H54 (cell line): Measurements from ENCODE around the gene CACNA2D3.
A peak's percentile ranks its signal among the peaks of the same experiment; 100 is the strongest.

Source experiments
- DNase-seq: peaks from one replicate; pipeline ENCODE4 v3.0.0; 2011; ENCODE audit warnings: low spot score, mixed read lengths; ENCODE audit not compliant: insufficient read length
- FAIRE-seq: peaks from 3 replicates; lab custom pipeline; 2011; peaks lifted over from hg19 to GRCh38; lab: Jason Lieb, UNC
- POLR2A ChIP-seq: IDR thresholded peaks from 2 replicates; pipeline ENCODE4 v1.6.1; 2011; ENCODE audit warnings: low read depth, mild to moderate bottlenecking, low read length

The CACNA2D3 gene

GRCh38 chr3:54237109-54237508 is 114.8 kb downstream of the CACNA2D3 start:
- TF ChIP-seq POLR2A, result no peak
- FAIRE-seq, result no peak
- DNase-seq, result no peak

- DNase-seq (no peak), FAIRE-seq (no peak)
- TF ChIP-seq POLR2A, result no peak
Observed at GRCh38 chr3:54237788-54238502, 115.6 kb downstream of the CACNA2D3 start.

GRCh38 chr3:54240309-54240708 is 118.0 kb downstream of the CACNA2D3 start:
- FAIRE-seq (no peak), DNase-seq (no peak)
- TF ChIP-seq POLR2A, result no peak

GRCh38 chr3:54243056-54243931 is 120.9 kb downstream of the CACNA2D3 start:
- no peak for FAIRE-seq
- TF ChIP-seq POLR2A, result no peak
- DNase-seq, result peak; percentile 26

GRCh38 chr3:54243960-54244682 is 121.8 kb downstream of the CACNA2D3 start:
- DNase-seq (no peak), FAIRE-seq (no peak)
- TF ChIP-seq POLR2A, result no peak

- FAIRE-seq, result no peak
Observed at GRCh38 chr3:54251705-54252104, 129.4 kb downstream of the CACNA2D3 start.

GRCh38 chr3:54257125-54257720 is 134.9 kb downstream of the CACNA2D3 start:
- no peak for TF ChIP-seq POLR2A
- DNase-seq (no peak), FAIRE-seq (no peak)

More at GRCh38 chr3:54251705-54252104, 129.4 kb downstream of the CACNA2D3 start:
- TF ChIP-seq POLR2A, result no peak
- DNase-seq, result no peak

GRCh38 chr3:54259636-54260035 is 137.3 kb downstream of the CACNA2D3 start:
- no peak for DNase-seq
- no peak for TF ChIP-seq POLR2A
- no peak for FAIRE-seq

GRCh38 chr3:54261141-54261540 is 138.8 kb downstream of the CACNA2D3 start:
- DNase-seq (no peak), FAIRE-seq (no peak)
- TF ChIP-seq POLR2A, result no peak

- no peak for TF ChIP-seq POLR2A
- FAIRE-seq (no peak), DNase-seq (no peak)
Observed at GRCh38 chr3:54262541-54262940, 140.2 kb downstream of the CACNA2D3 start.

- FAIRE-seq (no peak), DNase-seq (no peak)
- no peak for TF ChIP-seq POLR2A
Observed at GRCh38 chr3:54262946-54263345, 140.6 kb downstream of the CACNA2D3 start.

GRCh38 chr3:54264050-54264449 is 141.7 kb downstream of the CACNA2D3 start:
- no peak for FAIRE-seq
- DNase-seq, result no peak
- no peak for TF ChIP-seq POLR2A

- DNase-seq (no peak), FAIRE-seq (no peak)
Observed at GRCh38 chr3:54270816-54271526, 148.6 kb downstream of the CACNA2D3 start.

More at GRCh38 chr3:54270816-54271526, 148.6 kb downstream of the CACNA2D3 start:
- no peak for TF ChIP-seq POLR2A
